ENCODE measurements around the gene USP5. TPM values are rescaled to one million over a fixed set of nuclear protein-coding genes. Genes with fewer than 3 reads are reported as not detected.

Gene USP5
- total RNA-seq, 1 experiment from 2014 or later, result 230 TPM

GRCh38 chr12:6843118-6843902, 8.6 kb upstream of the USP5 start:
- Histone ChIP-seq H3K27me3 (replicated peaks; ENCODE audit: control insufficient read depth, insufficient read depth, low read length) (no peaks in the 10 kb centered on the region), H3K4me1 (peaks cover 18% of the 10 kb centered on the region), H3K4me3 (ENCODE audit: low read depth, low read length) (no peak overlapping the region), H3K36me3 (ENCODE audit: control insufficient read depth, insufficient read depth, low read length) (no peaks in the 10 kb centered on the region; the same call in 1 of the 2 replicates), H3K9me3 (no peaks in the 10 kb centered on the region)
- ChIA-PET CTCF (interaction anchor here (1.3 to 1.6 kb wide), 3 partner anchors 9 to 90 kb away, joined by 5 to 8 read pairs (median 5); partner anchors contain the start of genes MLF2, SPSB2 and USP5), POLR2A (interaction anchor here (0.6 to 5.1 kb wide), 2 partner anchors 9 to 26 kb away, joined by 3 to 28 read pairs; partner anchors contain the start of genes CDCA3 and USP5)
- Mint-ChIP-seq H3K27me3 (ENCODE audit: insufficient read depth, unreplicated experiment) (no peaks in the 10 kb centered on the region), H3K4me3 (ENCODE audit: unreplicated experiment) (no peak overlapping the region), H3K27ac (ENCODE audit: unreplicated experiment) (no peak overlapping the region), H3K4me1 (ENCODE audit: low read depth, unreplicated experiment) (peaks cover 10% of the 10 kb centered on the region), H3K36me3 (ENCODE audit: insufficient read depth, unreplicated experiment) (peaks cover 52% of the 10 kb centered on the region), H3K9me3 (ENCODE audit: unreplicated experiment) (no peaks in the 10 kb centered on the region)
- intact Hi-C loops (cut with micrococcal nuclease; ENCODE audit: unreplicated experiment), result no loop called here
- peak; percentile 73 to 76 for DNase-seq
- no TSS peak for BruUV-seq (replicated peaks)
- TF ChIP-seq CTCF (IDR thresholded peaks at IDR 0.05; ENCODE audit: insufficient read depth in 1 of 2, low read depth in 1 of 2, low read length in 1 of 2, severe bottlenecking in 1 of 2, unreplicated experiment in 1 of 2), result peak; percentile 26 to 30

GRCh38 chr12:6845395-6845794, 6.6 kb upstream of the USP5 start:
- no peaks in the 10 kb centered on the region for H3K27me3 Mint-ChIP-seq (ENCODE audit: insufficient read depth, unreplicated experiment)
- ChIA-PET CTCF (interaction anchor here (0.6 kb wide), 2 partner anchors 10 to 114 kb away, joined by 4 to 5 read pairs; no protein-coding TSS in a partner anchor), POLR2A (no interaction called here)
- H3K4me3 ChIP-seq (ENCODE audit: low read depth, low read length), result no peak overlapping the region
- intact Hi-C loops (cut with micrococcal nuclease; ENCODE audit: unreplicated experiment), result no loop called here
- H3K27me3 ChIP-seq (replicated peaks; ENCODE audit: control insufficient read depth, insufficient read depth, low read length), result no peaks in the 10 kb centered on the region
- H3K4me1 ChIP-seq, result peaks cover 18% of the 10 kb centered on the region
- no peak for TF ChIP-seq CTCF (IDR thresholded peaks at IDR 0.05; ENCODE audit: insufficient read depth in 1 of 2, low read depth in 1 of 2, low read length in 1 of 2, severe bottlenecking in 1 of 2, unreplicated experiment in 1 of 2)
- H3K4me1 Mint-ChIP-seq (ENCODE audit: low read depth, unreplicated experiment), result peaks cover 17% of the 10 kb centered on the region
- H3K36me3 Mint-ChIP-seq (ENCODE audit: insufficient read depth, unreplicated experiment), result peaks cover 63% of the 10 kb centered on the region
- no peak overlapping the region for H3K4me3 Mint-ChIP-seq (ENCODE audit: unreplicated experiment)
- no TSS peak for BruUV-seq (replicated peaks)
- no peaks in the 10 kb centered on the region for H3K9me3 ChIP-seq
- H3K27ac Mint-ChIP-seq (ENCODE audit: unreplicated experiment), result no peak overlapping the region
- DNase-seq, result no peak
- H3K36me3 ChIP-seq (ENCODE audit: control insufficient read depth, insufficient read depth, low read length), result peaks cover 7% of the 10 kb centered on the region; the same call in 1 of the 2 replicates
- H3K9me3 Mint-ChIP-seq (ENCODE audit: unreplicated experiment), result no peaks in the 10 kb centered on the region

DNA sequence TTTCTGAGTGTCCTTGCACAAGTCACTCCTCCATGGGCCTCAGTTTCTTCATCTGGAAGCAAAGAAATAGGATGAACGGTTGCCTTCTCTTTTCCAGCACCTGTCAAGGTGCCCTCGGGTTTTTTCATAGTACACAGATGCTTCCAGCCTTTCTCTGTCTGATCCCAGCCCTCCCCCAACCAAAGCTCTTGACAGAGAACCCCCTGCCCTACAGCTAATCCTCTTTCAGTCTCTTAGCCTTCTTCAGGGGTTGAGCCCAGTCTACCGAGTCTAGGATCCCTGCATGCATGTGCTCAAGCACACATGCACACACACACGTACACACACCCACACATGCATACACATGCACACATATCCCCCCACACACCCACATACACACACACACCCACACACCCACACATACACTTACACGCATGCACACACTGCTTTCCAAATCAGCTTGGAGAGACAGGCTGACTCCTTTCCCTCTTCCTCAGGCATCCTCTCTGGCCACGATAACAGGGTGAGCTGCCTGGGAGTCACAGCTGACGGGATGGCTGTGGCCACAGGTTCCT, 5.6 kb upstream of the USP5 start:
- Mint-ChIP-seq H3K27ac (ENCODE audit: unreplicated experiment) (no peak overlapping the region), H3K4me3 (ENCODE audit: unreplicated experiment) (no peak overlapping the region), H3K36me3 (ENCODE audit: insufficient read depth, unreplicated experiment) (peaks cover 73% of the 10 kb centered on the region), H3K4me1 (ENCODE audit: low read depth, unreplicated experiment) (peaks cover 17% of the 10 kb centered on the region), H3K9me3 (ENCODE audit: unreplicated experiment) (no peaks in the 10 kb centered on the region), H3K27me3 (ENCODE audit: insufficient read depth, unreplicated experiment) (no peaks in the 10 kb centered on the region)
- BruUV-seq (replicated peaks), result no TSS peak
- TF ChIP-seq CTCF (IDR thresholded peaks at IDR 0.05; ENCODE audit: insufficient read depth in 1 of 2, low read depth in 1 of 2, low read length in 1 of 2, severe bottlenecking in 1 of 2, unreplicated experiment in 1 of 2), result no peak
- no peak for DNase-seq
- Histone ChIP-seq H3K4me1 (peaks cover 18% of the 10 kb centered on the region), H3K36me3 (ENCODE audit: control insufficient read depth, insufficient read depth, low read length) (peaks cover 7% of the 10 kb centered on the region; the same call in 1 of the 2 replicates), H3K4me3 (ENCODE audit: low read depth, low read length) (no peak overlapping the region), H3K27me3 (replicated peaks; ENCODE audit: control insufficient read depth, insufficient read depth, low read length) (no peaks in the 10 kb centered on the region), H3K9me3 (no peaks in the 10 kb centered on the region)
- ChIA-PET CTCF (interaction anchor here (0.5 kb wide), 1 partner anchor 178 kb away, joined by 3 read pairs; no protein-coding TSS in a partner anchor), POLR2A (no interaction called here)
- intact Hi-C loops (cut with micrococcal nuclease; ENCODE audit: unreplicated experiment), result no loop called here

All from Caco-2 (cell line).